GM12878 (cell line): ENCODE data around the gene FAM120A. TPM values are rescaled to one million over a fixed set of nuclear protein-coding genes. Genes with fewer than 3 reads are reported as not detected.

Experiments
- ATF3 ChIP-seq: IDR thresholded peaks from 2 replicates; pipeline ENCODE4 v1.6.1; 2011; ENCODE audit warnings: low read depth, mild to moderate bottlenecking, low read length, moderate library complexity, borderline replicate concordance; ENCODE audit errors: extremely low read depth
- CBX3 ChIP-seq: fragments of 200-600 bp; sonication (generic); IDR thresholded peaks from 2 replicates; pipeline ENCODE4 v1.6.1; 2016; ENCODE audit warnings: low read depth, borderline replicate concordance
- EED ChIP-seq: sonication (generic); IDR thresholded peaks from 2 replicates; pipeline ENCODE4 v1.6.1; 2016; ENCODE audit warnings: antibody characterized with exemption, low read depth
- GATAD2B ChIP-seq: fragments of 450-650 bp; conservative IDR thresholded peaks from 2 replicates; pipeline ENCODE4 v1.6.1; 2017; ENCODE audit warnings: low read depth, mild to moderate bottlenecking, moderate library complexity
- HDAC2 ChIP-seq: fragments of 200-600 bp; sonication (generic); IDR thresholded peaks from 2 replicates; pipeline ENCODE4 v1.6.1; 2017
- IKZF1 ChIP-seq: fragments of 450-650 bp; conservative IDR thresholded peaks from 2 replicates; pipeline ENCODE4 v1.6.1; 2017; ENCODE audit warnings: antibody characterized with exemption, mild to moderate bottlenecking
- IRF3 ChIP-seq: fragments of 450-650 bp; IDR thresholded peaks from 2 replicates; pipeline ENCODE4 v1.6.1; 2014; ENCODE audit warnings: mild to moderate bottlenecking
- IRF4 ChIP-seq: IDR thresholded peaks from 2 replicates; pipeline ENCODE4 v1.6.1; 2011; ENCODE audit warnings: low read depth, low read length
- MEF2A ChIP-seq: IDR thresholded peaks from 2 replicates; pipeline ENCODE4 v1.6.1; 2011; ENCODE audit warnings: low read depth, mild to moderate bottlenecking, low read length, moderate library complexity; ENCODE audit not compliant: insufficient read depth
- MEF2B ChIP-seq: fragments of 450-650 bp; IDR thresholded peaks from 2 replicates; pipeline ENCODE4 v1.6.1; 2018; ENCODE audit warnings: mild to moderate bottlenecking, moderate library complexity; ENCODE audit not compliant: partially characterized antibody, poor library complexity, severe bottlenecking
- MTA3 ChIP-seq: IDR thresholded peaks from 2 replicates; pipeline ENCODE4 v1.6.1; 2012; ENCODE audit warnings: low read length, inconsistent platforms, borderline replicate concordance
- NFXL1 ChIP-seq: fragments of 450-650 bp; IDR thresholded peaks from 2 replicates; pipeline ENCODE4 v1.6.1; 2017; ENCODE audit warnings: antibody characterized with exemption, mild to moderate bottlenecking, borderline replicate concordance
- RBBP5 ChIP-seq: fragments of 200-600 bp; sonication (generic); conservative IDR thresholded peaks from 2 replicates; pipeline ENCODE4 v1.6.1; 2016
- RCOR1 ChIP-seq: conservative IDR thresholded peaks from 2 replicates; pipeline ENCODE4 v1.6.1; 2012; ENCODE audit warnings: low read depth, low read length, improper control_type of control experiment
- SKIL ChIP-seq: fragments of 450-650 bp; IDR thresholded peaks from 2 replicates; pipeline ENCODE4 v1.6.1; 2017; ENCODE audit warnings: mild to moderate bottlenecking, low read depth, inconsistent platforms; ENCODE audit not compliant: poor library complexity, severe bottlenecking
- SMARCA5 ChIP-seq: fragments of 450-650 bp; IDR thresholded peaks from 2 replicates; pipeline ENCODE4 v1.6.1; 2017; ENCODE audit warnings: mild to moderate bottlenecking
- SRF ChIP-seq, 2 experiments: IDR thresholded peaks; 2 replicates each; pipeline ENCODE4 v1.6.1; 2011; ENCODE audit warnings: low read depth in 2 of 2, low read length in 2 of 2, mild to moderate bottlenecking in 1 of 2, moderate library complexity in 1 of 2
- TARDBP ChIP-seq: IDR thresholded peaks from 2 replicates; pipeline ENCODE4 v1.6.1; 2016; ENCODE audit warnings: borderline replicate concordance
- TBL1XR1 ChIP-seq: IDR thresholded peaks from 2 replicates; pipeline ENCODE4 v1.6.1; 2012; ENCODE audit warnings: low read depth, low read length, improper control_type of control experiment
- TCF3 ChIP-seq: IDR thresholded peaks from 2 replicates; pipeline ENCODE4 v1.6.1; 2012; ENCODE audit warnings: low read depth, mild to moderate bottlenecking, low read length, borderline replicate concordance; ENCODE audit not compliant: insufficient read depth
- YBX1 ChIP-seq: fragments of 450-650 bp; IDR thresholded peaks from 2 replicates; pipeline ENCODE4 v1.6.1; 2016; ENCODE audit warnings: antibody characterized with exemption
- ZNF384 ChIP-seq: IDR thresholded peaks from 2 replicates; pipeline ENCODE4 v1.6.1; 2012; ENCODE audit warnings: low read depth, mild to moderate bottlenecking, low read length, improper control_type of control experiment, borderline replicate concordance
- ZNF592 ChIP-seq: fragments of 450-650 bp; IDR thresholded peaks from 2 replicates; pipeline ENCODE4 v1.6.1; 2017; ENCODE audit warnings: mild to moderate bottlenecking, moderate library complexity
- ZNF622 ChIP-seq: fragments of 450-650 bp; IDR thresholded peaks from 2 replicates; pipeline ENCODE4 v1.6.1; 2017; ENCODE audit warnings: mild to moderate bottlenecking, inconsistent platforms
- polyA plus RNA-seq, 11 experiments: library from polyadenylated mRNA; depleted of rRNA in 4 of 11; unstranded in 6 of 11; stranded (reverse) in 5 of 11; fragments of >200 nt; fragmentation: Nextera tagmentation in 4 of 11; fragmentation: Illumina TruSeq in 1 of 11; extraction: Ambion mirVana in 4 of 11; extraction: Trizol in 1 of 11; gene quantifications; 1 replicate in 1 of 11; 2 replicates in 10 of 11; pipeline versions ENCODE4 v1.2.1 to v1.2.3, GENCODE V29; 2011 to 2016; ENCODE audit warnings: inconsistent platforms in 2 of 11, missing spikeins in 2 of 11, low read depth in 1 of 11
- total RNA-seq, 4 experiments: library from RNA; depleted of rRNA in 3 of 4; stranded (reverse); fragments of >200 nt in 3 of 4; fragmentation: Illumina TruSeq in 1 of 4; extraction: Trizol in 1 of 4; gene quantifications; 2 replicates each; pipeline versions ENCODE4 v1.2.1 to v1.2.3, GENCODE V29; 2013 to 2021

Gene FAM120A
- total and polyA plus RNA-seq, 10 of the 15 experiments (the other 5 are each of a cell fraction or from before 2014, with no cell fraction given): 13.1 to 89.6 (median 52.5) TPM

- TF ChIP-seq MEF2B: no peak
- TF ChIP-seq MEF2A: no peak
- peak; percentile 52; the same call in 1 of the 2 replicates for TF ChIP-seq MTA3
- TF ChIP-seq ZNF622: no peak
- no peak for TF ChIP-seq NFXL1
- TF ChIP-seq ZNF592: no peak
- TF ChIP-seq SMARCA5: 0 out of 2 replicates have a peak, but pooled peaks have one; percentile 72
- TF ChIP-seq CBX3: no peak
- no peak for TF ChIP-seq RBBP5
- TF ChIP-seq TCF3: no peak
- TF ChIP-seq YBX1: no peak
- no peak for TF ChIP-seq IRF3
- peak; percentile 93 for TF ChIP-seq GATAD2B
- TF ChIP-seq RCOR1: no peak
- TF ChIP-seq IKZF1: peak; percentile 96
- TF ChIP-seq TARDBP: no peak
- no peak for TF ChIP-seq ZNF384
- no peak for TF ChIP-seq SRF (IDR thresholded peaks at IDR 0.05; ENCODE audit: low read depth in 2 of 2, low read length in 2 of 2)
- no peak for TF ChIP-seq IRF4
- TF ChIP-seq ATF3: no peak
- no peak for TF ChIP-seq SKIL
- peak; percentile 74; the same call in 1 of the 2 replicates for TF ChIP-seq EED
- no peak for TF ChIP-seq TBL1XR1
- no peak for TF ChIP-seq HDAC2
These were observed at the start of gene FAM120A (continued) for GRCh38 chr9:93450945-93451815.
